Measurements from ENCODE around the gene STK17B. TPM values are rescaled to one million over a fixed set of nuclear protein-coding genes. Genes with fewer than 3 reads are reported as not detected.
A peak's percentile ranks its signal among the peaks of the same experiment; 100 is the strongest.

Gene STK17B
- polyA plus RNA-seq (2012; ENCODE audit: insufficient read depth, insufficient read length) = 23.5 TPM

DNA sequence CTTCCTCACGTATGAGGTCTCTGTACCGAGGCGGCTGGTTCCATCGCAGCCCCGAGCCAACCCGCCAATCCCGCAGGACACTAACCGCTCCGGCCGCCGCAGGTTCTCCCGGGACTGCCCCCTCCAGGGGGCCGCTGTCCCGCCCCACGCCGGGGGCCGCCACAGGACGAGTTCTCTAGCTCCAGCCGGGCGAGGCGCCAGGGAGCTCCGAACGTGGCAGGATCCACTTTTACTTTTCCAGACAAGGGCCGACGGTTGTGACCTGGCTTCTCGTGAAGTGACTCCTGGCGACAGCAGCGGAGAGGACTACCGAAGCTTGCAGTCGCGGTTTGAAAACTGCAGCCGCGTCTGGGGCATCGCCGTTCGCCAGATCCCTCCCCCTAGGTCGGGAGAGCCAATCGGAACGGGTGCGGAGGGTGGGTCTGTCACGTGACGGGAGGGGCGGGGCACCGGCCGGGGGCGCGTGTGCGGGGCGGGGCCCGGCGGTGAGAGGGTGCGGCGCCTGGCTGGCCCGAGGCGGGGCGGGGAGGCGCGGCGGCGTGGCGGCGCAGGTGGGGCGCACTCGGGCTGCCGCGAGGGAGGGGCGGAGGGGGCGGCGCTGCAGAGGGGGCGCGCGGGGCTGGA is at the start of gene STK17B:
Gene STK17B, minus strand, starts transcription at position 331 of the 624 bp plus-strand sequence. CDS start 8,195 bp downstream, outside the sequence.
- peak within 1 kb of the TSS; percentile 83 for H3K4me3 ChIP-seq (ENCODE audit: low read length)
- DNase-seq (ENCODE audit: low read depth, low spot score) = peak; percentile 95

DNA sequence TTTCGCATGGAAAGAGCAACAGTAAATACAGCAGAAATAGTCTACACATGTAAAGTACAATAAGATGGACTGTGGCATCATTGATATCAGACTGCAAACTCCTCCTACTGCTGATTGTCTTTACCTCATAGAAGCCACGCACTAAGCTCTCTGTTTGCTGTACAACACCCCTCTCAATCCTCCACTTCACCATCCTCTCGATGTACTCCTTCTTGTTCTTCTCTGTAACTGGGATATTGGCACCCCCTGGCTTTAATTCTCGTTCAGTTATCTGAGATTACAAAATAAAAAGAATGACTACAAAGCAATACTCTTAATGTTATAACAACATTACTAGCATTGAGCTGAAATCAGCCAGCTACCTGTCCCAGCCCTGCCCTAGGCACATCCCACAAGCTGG is 49.3 kb upstream of the STK17B start:
- no peak for DNase-seq (ENCODE audit: low read depth, low spot score)

GRCh38 chr2:196219671-196220070 is 48.3 kb upstream of the STK17B start:
- no peak overlapping the region for H3K4me3 ChIP-seq (ENCODE audit: low read length)
- DNase-seq (ENCODE audit: low read depth, low spot score) = no peak

More for the DNA sequence above, 49.3 kb upstream of the STK17B start:
- no peak overlapping the region for H3K4me3 ChIP-seq (ENCODE audit: low read length)

GRCh38 chr2:196218106-196218505 is 46.7 kb upstream of the STK17B start:
- no peak for DNase-seq (ENCODE audit: low read depth, low spot score)

DNA sequence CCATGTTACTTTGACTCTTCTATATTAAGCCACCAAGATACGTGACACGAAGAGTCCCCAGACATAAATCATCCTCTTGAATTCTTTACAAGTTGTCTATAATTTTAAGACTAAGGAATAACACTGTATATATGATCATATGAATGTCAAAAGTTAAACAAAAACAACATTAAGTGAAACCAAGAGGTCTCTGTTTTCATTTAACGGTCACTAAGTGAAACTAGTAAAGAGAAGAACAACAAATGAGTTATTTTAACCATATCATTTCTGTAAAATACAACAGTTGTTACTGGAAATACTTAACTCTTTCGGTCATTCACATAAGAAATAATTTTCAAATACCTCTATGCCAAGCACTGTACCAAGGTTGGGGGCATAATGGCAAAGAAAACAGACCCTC is 45.7 kb upstream of the STK17B start:
- H3K4me3 ChIP-seq (ENCODE audit: low read length) = no peak overlapping the region
- DNase-seq (ENCODE audit: low read depth, low spot score) = no peak

More at GRCh38 chr2:196218106-196218505, 46.7 kb upstream of the STK17B start:
- H3K4me3 ChIP-seq (ENCODE audit: low read length) = no peak overlapping the region

- no peak for DNase-seq (ENCODE audit: low read depth, low spot score)
These were observed 44.0 kb upstream of the STK17B start for GRCh38 chr2:196215376-196215775.

GRCh38 chr2:196214156-196214555 is 42.8 kb upstream of the STK17B start:
- H3K4me3 ChIP-seq (ENCODE audit: low read length) = no peak overlapping the region
- no peak for DNase-seq (ENCODE audit: low read depth, low spot score)

More at GRCh38 chr2:196215376-196215775, 44.0 kb upstream of the STK17B start:
- H3K4me3 ChIP-seq (ENCODE audit: low read length) = no peak overlapping the region

DNA sequence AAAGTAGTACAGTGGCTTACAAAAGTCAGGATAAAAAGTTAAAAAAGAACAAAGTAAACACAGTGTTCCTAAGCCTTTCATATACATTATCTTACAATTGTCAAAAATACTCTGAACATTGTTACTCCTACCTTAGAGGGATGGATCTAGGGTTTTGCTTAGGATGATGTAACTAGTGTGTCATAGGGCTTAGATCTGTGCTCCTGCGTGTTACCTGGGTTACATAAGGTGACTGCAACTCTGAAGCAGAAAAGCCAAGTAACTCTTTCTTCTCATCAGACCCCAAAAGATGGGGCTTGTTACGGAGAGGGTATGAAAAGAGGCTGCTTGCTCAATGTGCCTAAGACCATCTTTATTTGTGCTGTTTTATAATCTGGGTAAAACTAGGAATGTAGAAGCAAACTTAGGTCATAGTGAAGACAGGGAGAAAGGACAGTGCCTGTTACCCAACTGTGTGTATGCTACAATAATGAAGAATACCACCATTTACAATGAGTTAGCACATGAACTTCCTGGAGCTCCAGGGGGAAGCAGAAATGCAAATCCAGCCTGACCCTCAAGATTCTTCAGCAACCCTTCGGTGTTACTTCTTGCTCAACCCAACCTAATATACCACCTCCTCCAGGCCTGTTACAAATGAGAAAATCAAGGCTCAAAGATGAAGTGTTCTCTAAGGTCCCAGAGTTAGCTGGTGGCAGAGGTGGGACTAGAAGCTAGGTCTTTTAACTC is 42.0 kb upstream of the STK17B start:
- no peak overlapping the region for H3K4me3 ChIP-seq (ENCODE audit: low read length)
- DNase-seq (ENCODE audit: low read depth, low spot score) = no peak

DNA sequence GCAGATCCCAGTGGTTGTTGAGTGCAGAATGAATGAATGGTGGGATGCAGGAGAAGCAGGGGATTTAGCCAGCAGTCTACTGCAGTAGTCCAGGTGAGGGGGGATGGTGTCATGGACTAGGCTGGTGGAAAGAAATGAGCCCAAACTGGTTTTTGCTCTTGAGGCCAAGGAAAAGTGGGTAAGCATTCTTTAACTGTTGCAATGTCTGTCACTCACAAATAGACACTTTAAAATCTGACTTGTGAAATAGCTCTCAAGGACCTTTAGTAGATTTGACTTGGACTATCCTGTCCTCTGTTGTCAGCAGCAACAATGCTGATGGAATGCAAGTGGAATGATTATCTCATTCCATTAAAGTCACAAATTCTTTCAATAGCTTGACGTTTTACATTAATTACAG is 37.5 kb upstream of the STK17B start:
- DNase-seq (ENCODE audit: low read depth, low spot score) = no peak
- H3K4me3 ChIP-seq (ENCODE audit: low read length) = no peak overlapping the region

- no peak overlapping the region for H3K4me3 ChIP-seq (ENCODE audit: low read length)
- no peak for DNase-seq (ENCODE audit: low read depth, low spot score)
These were observed 35.4 kb upstream of the STK17B start for GRCh38 chr2:196206804-196207203.

- no peak for DNase-seq (ENCODE audit: low read depth, low spot score)
- H3K4me3 ChIP-seq (ENCODE audit: low read length) = no peak overlapping the region
These were observed 34.6 kb upstream of the STK17B start for GRCh38 chr2:196205881-196206435.

DNA sequence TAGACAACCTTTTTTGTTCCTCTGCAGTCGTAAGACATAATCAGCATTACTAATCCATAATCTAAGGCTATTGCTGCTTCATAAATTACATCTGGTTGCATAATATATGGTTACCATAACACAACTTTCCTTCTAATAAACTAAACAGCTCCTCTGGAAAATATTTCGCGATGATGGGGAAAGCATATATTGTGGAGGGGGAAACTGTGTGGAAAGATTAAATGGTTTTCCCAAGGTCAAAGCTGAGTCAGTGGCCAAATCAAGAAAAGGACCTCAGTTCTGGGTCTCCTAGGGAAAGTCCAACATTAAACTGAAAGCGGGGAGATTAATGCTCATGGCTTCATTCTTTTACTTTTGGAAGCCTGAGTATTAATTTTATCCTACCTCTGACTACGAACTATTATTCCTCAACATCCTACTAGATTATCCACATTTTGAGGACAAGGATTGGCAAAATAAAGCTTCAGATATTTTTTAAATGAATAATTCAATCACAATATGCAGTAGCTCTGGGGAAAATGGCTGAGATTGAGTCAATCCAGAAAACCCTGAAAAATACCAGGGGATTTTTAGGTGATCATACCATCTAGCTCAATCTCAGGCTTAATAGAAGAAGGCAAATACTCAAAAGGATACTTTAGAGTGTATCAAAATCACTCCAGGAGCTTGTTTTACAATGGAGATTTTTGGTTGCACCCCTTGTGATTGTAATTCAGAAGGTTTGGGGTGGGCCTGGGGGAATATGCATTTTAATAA is 33.8 kb upstream of the STK17B start:
- DNase-seq (ENCODE audit: low read depth, low spot score) = no peak
- H3K4me3 ChIP-seq (ENCODE audit: low read length) = no peak overlapping the region

DNA sequence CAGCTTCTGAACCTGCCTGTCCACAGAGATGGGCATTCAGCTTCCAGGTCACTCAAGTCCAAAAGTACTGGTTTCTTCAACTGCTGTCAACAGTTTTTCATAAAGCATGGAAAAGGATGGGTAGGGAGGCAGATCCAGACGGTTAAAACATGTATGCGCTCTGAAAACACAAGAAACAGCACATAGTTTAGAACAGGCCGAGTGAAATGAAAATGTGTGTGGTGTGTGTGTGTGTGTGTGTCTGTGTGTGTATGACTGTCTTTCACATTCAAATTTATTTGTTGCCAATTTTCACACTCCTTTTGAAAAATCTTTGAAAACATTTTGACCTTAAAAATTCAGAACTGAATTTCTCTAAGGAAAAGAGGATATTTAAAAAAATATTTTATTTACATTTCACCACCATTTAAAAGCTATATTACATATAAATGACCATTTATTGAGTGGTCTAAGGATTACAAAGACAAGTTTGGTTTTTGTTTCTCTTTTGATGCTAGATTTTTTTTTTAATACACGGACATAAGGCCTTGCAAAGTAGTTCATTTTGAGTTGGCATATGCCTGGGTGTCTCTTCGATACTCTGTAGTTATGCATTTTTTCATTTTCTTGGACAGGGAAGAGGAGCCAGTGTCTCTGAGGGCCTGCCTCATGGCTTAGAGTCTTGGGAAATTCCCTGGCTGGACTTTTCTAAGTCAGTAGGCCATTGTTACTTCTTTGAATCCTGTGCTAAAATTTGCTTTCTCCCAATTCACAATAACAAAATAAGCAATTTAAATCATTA is 30.0 kb upstream of the STK17B start:
- no peak overlapping the region for H3K4me3 ChIP-seq (ENCODE audit: low read length)

GRCh38 chr2:196200557-196200956 is 29.2 kb upstream of the STK17B start:
- no peak for DNase-seq (ENCODE audit: low read depth, low spot score)
- no peak overlapping the region for H3K4me3 ChIP-seq (ENCODE audit: low read length)

More for the DNA sequence above, 30.0 kb upstream of the STK17B start:
- DNase-seq (ENCODE audit: low read depth, low spot score) = no peak

DNA sequence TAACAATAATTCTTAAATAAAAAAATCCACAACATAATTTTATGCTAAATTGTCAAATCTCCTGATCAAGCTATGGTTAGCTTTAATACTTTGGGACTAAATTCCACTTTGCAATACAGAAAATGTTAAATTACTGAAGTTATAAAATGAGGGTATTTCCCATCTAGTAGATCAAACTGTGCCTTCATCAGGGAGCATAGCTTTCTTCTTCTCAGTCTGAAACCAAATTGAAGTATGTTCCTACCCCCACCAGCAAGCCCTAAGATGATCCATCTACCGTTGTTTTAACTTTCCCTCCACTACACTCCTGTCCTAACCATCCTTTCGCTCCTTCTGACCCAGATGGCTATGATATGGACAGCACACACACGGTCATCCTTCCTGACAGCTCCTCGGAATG is 24.4 kb upstream of the STK17B start:
- no peak for DNase-seq (ENCODE audit: low read depth, low spot score)
- H3K4me3 ChIP-seq (ENCODE audit: low read length) = no peak overlapping the region

DNA sequence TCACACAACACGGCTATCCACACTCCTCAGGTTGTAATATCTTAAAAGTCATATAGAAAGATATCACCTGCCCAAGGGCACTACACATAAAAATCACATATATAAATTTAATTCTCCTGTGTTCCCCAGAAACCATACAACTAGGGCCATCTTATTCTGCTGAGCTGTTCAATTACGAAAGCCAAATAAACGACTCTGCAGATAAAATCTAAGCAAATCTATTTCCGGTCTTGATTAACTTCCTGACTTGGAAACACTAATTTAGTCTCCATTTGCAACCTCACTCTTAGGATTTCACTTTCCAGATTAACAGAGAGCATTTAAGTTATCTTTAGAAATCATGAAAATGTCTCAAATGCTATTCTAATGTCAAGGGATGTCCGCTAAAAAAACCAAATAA is 23.9 kb upstream of the STK17B start:
- no peak overlapping the region for H3K4me3 ChIP-seq (ENCODE audit: low read length)
- no peak for DNase-seq (ENCODE audit: low read depth, low spot score)

DNA sequence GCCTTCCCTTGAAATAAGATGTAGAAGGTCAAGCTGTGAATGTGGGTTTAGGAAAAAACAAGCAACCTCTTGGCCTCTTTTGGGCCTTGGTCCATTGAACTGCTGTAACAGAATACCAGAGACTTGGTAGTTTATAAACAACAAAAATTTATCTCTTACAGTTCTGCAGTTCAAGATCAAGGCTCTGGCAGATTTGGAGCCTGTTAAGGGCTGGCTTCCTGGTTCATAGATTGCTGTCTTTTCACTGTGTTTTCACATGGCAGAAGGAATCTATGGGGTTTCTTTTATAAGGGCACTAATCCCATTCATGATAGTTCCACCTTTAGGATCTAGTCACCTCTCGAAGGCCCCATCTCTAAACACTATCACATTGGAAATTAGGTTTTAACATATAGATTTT is 20.2 kb upstream of the STK17B start:
- no peak overlapping the region for H3K4me3 ChIP-seq (ENCODE audit: low read length)
- DNase-seq (ENCODE audit: low read depth, low spot score) = no peak

DNA sequence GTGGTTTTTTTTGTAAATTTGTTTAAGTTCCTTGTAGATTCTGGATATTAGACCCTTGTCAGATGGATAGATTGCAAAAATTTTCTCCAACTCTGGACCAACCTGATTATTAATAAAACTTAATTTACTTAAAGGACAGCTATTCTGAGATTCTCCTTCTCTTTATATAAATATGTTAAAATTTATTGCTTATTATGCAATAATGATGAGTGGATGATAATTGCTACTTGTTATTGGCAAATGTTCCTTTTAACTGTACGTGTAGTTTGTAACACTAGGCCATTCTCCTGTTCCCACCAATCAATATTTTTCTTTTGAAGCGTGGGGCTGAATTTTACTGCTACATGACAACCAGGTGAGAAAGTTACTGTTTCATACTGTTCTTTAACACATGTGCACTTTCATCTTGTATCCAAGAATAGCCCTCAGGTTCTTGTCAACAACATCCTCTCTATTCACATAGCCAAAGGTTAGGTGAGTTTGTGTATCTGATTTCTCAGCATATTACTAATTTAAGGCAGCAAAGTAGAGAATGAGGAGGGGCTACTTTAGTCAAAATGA is 16.6 kb upstream of the STK17B start:
- H3K4me3 ChIP-seq (ENCODE audit: low read length) = no peak overlapping the region
- DNase-seq (ENCODE audit: low read depth, low spot score) = no peak
